Keratinocyte (primary cell): Measurements from ENCODE around the gene CDK14. TPM values are rescaled to one million over a fixed set of nuclear protein-coding genes. Genes with fewer than 3 reads are reported as not detected.

ENCODE experiments used
- DNase-seq: peaks from one replicate; pipeline ENCODE4 v3.0.0-alpha.2; 2011; ENCODE audit warnings: low read depth, missing footprints, low spot score
- FAIRE-seq: peaks from 2 replicates; lab custom pipeline; 2011; peaks lifted over from hg19 to GRCh38; lab: Jason Lieb, UNC
- H2AFZ ChIP-seq: 2 replicates; pipeline ENCODE4 v1.6.0; 2012; ENCODE audit warnings: low read length, control low read depth, inconsistent platforms; ENCODE audit not compliant: control insufficient read depth
- H3K27ac ChIP-seq: 2 replicates; pipeline ENCODE4 v1.5.1; 2011; ENCODE audit warnings: low read length; ENCODE audit not compliant: control insufficient read depth, insufficient read depth
- H3K27me3 ChIP-seq: 3 replicates; pipeline ENCODE4 v1.6.0; 2011; ENCODE audit warnings: low read length; ENCODE audit not compliant: control insufficient read depth, insufficient read depth; ENCODE audit errors: extremely low read depth
- H3K36me3 ChIP-seq, 2 experiments: 2 replicates in 1 of 2; 3 replicates in 1 of 2; pipeline ENCODE4 v1.5.1; 2011; ENCODE audit warnings: low read length in 2 of 2, mild to moderate bottlenecking in 1 of 2; ENCODE audit not compliant: control insufficient read depth in 2 of 2, insufficient read depth in 2 of 2; ENCODE audit errors: extremely low read depth in 1 of 2
- H3K4me1 ChIP-seq: 3 replicates; pipeline ENCODE4 v1.5.1; 2011; ENCODE audit warnings: low read length; ENCODE audit not compliant: control insufficient read depth, insufficient read depth; ENCODE audit errors: extremely low read depth
- H3K4me2 ChIP-seq: 3 replicates; pipeline ENCODE4 v1.6.0; 2011; ENCODE audit warnings: low read depth, low read length; ENCODE audit not compliant: control insufficient read depth, insufficient read depth; ENCODE audit errors: extremely low read depth
- H3K4me3 ChIP-seq, 3 experiments: fragments of 200-600 bp in 1 of 3; sonication (generic) in 1 of 3; 2 replicates in 2 of 3; 3 replicates in 1 of 3; pipeline ENCODE4 v1.5.1; 2011 to 2016; ENCODE audit warnings: low read length in 3 of 3, mild to moderate bottlenecking in 3 of 3, control low read depth in 2 of 3, inconsistent platforms in 1 of 3, low read depth in 1 of 3, mixed read lengths in 1 of 3, mixed run types in 1 of 3, moderate library complexity in 1 of 3; ENCODE audit not compliant: control insufficient read depth in 2 of 3, insufficient read depth in 2 of 3; ENCODE audit errors: extremely low read depth in 1 of 3
- H3K79me2 ChIP-seq: 2 replicates; pipeline ENCODE4 v1.6.0; 2012; ENCODE audit warnings: low read length; ENCODE audit not compliant: control insufficient read depth, insufficient read depth
- H3K9ac ChIP-seq: 3 replicates; pipeline ENCODE4 v1.6.0; 2011; ENCODE audit warnings: low read length; ENCODE audit not compliant: control insufficient read depth, insufficient read depth; ENCODE audit errors: extremely low read depth
- H3K9me1 ChIP-seq: 3 replicates; pipeline ENCODE4 v1.6.0; 2011; ENCODE audit warnings: low read length; ENCODE audit not compliant: control insufficient read depth, insufficient read depth; ENCODE audit errors: extremely low read depth
- H3K9me3 ChIP-seq: 2 replicates; pipeline ENCODE4 v1.5.1; 2012; ENCODE audit warnings: low read depth, low read length; ENCODE audit not compliant: control insufficient read depth
- H4K20me1 ChIP-seq: 3 replicates; pipeline ENCODE4 v1.6.0; 2011; ENCODE audit warnings: low read length; ENCODE audit not compliant: control insufficient read depth, insufficient read depth; ENCODE audit errors: extremely low read depth
- EZH2 ChIP-seq: IDR thresholded peaks from one replicate; pipeline ENCODE4 v1.6.1; 2012; ENCODE audit warnings: inconsistent platforms, mild to moderate bottlenecking, low read length, moderate library complexity
- dilution Hi-C: fragments of 300-500 bp; cut with MboI; formaldehyde crosslinking; loops from one replicate; pipeline ENCODE4 v1.7.0; 2020; ENCODE audit warnings: low sequenced_read_pairs; ENCODE audit not compliant: extremely low pct_ligation_motif_present
- polyA plus RNA-seq, 5 experiments: library from polyadenylated mRNA; depleted of rRNA in 3 of 5; stranded (reverse) in 3 of 5; stranded (forward) in 1 of 5; unstranded in 1 of 5; fragments of >200 nt; gene quantifications; 1 replicate in 1 of 5; 2 replicates in 3 of 5; 3 replicates in 1 of 5; pipeline versions ENCODE4 v1.2.1 to v1.2.3, GENCODE V29; 2011 to 2012; ENCODE audit warnings: missing spikeins in 2 of 5, low read depth in 1 of 5, low replicate concordance in 1 of 5
- TF ChIP-seq, protein P1 (sequence below), 3 experiments: IDR thresholded peaks in 1 of 3; conservative IDR thresholded peaks in 1 of 3; optimal IDR thresholded peaks in 1 of 3; 2 replicates in 2 of 3; 3 replicates in 1 of 3; pipeline versions ENCODE3 to v1.5.1; 2011; ENCODE audit warnings: low read length in 3 of 3, mild to moderate bottlenecking in 3 of 3, moderate library complexity in 2 of 3, control low read depth in 1 of 3, inconsistent platforms in 1 of 3; ENCODE audit not compliant: insufficient read depth in 2 of 3; ENCODE audit errors: extremely low read depth in 1 of 3

Gene CDK14
- polyA plus RNA-seq, 1 donor (not counting 4 experiments of a cell fraction or from before 2014, with no cell fraction given), result 4.0 TPM

- dilution Hi-C loops, result no loop called here
- Histone ChIP-seq H3K79me2 (no peaks in the 10 kb centered on the region), H3K4me3 (no peak overlapping the region), H3K9me3 (no peaks in the 10 kb centered on the region), H3K4me1 (no peaks in the 10 kb centered on the region), H3K27me3 (no peaks in the 10 kb centered on the region), H3K4me2 (no peak overlapping the region), H3K9ac (no peak overlapping the region), H3K36me3 (no peaks in the 10 kb centered on the region), H3K9me1 (no peaks in the 10 kb centered on the region), H2AFZ (no peak overlapping the region), H4K20me1 (no peaks in the 10 kb centered on the region), H3K27ac (no peak overlapping the region)
- DNase-seq, result no peak
- no peak for FAIRE-seq
- no peak for TF ChIP-seq EZH2
- TF ChIP-seq, protein P1, sequence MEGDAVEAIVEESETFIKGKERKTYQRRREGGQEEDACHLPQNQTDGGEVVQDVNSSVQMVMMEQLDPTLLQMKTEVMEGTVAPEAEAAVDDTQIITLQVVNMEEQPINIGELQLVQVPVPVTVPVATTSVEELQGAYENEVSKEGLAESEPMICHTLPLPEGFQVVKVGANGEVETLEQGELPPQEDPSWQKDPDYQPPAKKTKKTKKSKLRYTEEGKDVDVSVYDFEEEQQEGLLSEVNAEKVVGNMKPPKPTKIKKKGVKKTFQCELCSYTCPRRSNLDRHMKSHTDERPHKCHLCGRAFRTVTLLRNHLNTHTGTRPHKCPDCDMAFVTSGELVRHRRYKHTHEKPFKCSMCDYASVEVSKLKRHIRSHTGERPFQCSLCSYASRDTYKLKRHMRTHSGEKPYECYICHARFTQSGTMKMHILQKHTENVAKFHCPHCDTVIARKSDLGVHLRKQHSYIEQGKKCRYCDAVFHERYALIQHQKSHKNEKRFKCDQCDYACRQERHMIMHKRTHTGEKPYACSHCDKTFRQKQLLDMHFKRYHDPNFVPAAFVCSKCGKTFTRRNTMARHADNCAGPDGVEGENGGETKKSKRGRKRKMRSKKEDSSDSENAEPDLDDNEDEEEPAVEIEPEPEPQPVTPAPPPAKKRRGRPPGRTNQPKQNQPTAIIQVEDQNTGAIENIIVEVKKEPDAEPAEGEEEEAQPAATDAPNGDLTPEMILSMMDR (optimal IDR thresholded peaks at IDR 0.05 in 1 of 3, IDR thresholded peaks at IDR 0.05 in 1 of 3, conservative IDR thresholded peaks at IDR 0.05 in 1 of 3; ENCODE audit: extremely low read depth in 1 of 3, insufficient read depth in 2 of 3, low read length in 3 of 3), result no peak
Observed at GRCh38 chr7:90758933-90759562, 162.9 kb downstream of the CDK14 start.

- dilution Hi-C loops, result no loop called here
- Histone ChIP-seq H3K4me1 (no peaks in the 10 kb centered on the region), H3K4me2 (no peak overlapping the region), H4K20me1 (no peaks in the 10 kb centered on the region), H2AFZ (no peak overlapping the region), H3K4me3 (no peak overlapping the region), H3K9ac (no peak overlapping the region), H3K27ac (no peak overlapping the region), H3K36me3 (no peaks in the 10 kb centered on the region), H3K9me3 (no peaks in the 10 kb centered on the region), H3K27me3 (no peaks in the 10 kb centered on the region), H3K9me1 (no peaks in the 10 kb centered on the region), H3K79me2 (no peaks in the 10 kb centered on the region)
- TF ChIP-seq EZH2, result no peak
- TF ChIP-seq, protein P1 (optimal IDR thresholded peaks at IDR 0.05 in 1 of 3, IDR thresholded peaks at IDR 0.05 in 1 of 3, conservative IDR thresholded peaks at IDR 0.05 in 1 of 3; ENCODE audit: extremely low read depth in 1 of 3, insufficient read depth in 2 of 3, low read length in 3 of 3), result no peak
- no peak for DNase-seq
- no peak for FAIRE-seq
Observed at GRCh38 chr7:90759710-90760109, 163.6 kb downstream of the CDK14 start.
